ENCODE measurements around the gene C3orf20.

Gene C3orf20

GRCh38 chr3:14819671-14820070 lies 144.7 kb downstream of the C3orf20 start:
- DNase-seq: no peak

DNA sequence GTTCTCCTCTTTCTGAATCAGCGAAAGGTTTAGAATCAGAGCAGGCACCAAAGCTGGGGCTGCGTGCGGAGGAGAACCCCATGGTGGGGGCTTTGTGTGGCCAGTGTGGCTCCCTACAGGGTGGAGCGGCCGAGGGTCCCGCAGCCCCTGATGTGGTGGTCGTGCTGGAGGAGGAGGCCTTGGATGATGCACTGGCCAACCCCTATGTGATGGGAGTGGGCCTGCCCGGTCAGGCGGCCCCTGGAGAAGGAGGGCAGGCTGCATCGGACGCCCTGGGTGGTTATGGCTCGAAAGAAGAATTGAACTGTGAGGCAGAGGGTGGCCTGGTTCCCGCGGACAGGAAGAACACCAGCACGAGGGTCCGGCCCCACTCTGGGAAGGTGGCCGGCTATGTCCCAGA lies 145.2 kb downstream of the C3orf20 start:
- no peak for DNase-seq

GRCh38 chr3:14821151-14821550 lies 146.2 kb downstream of the C3orf20 start:
- DNase-seq: no peak

DNA sequence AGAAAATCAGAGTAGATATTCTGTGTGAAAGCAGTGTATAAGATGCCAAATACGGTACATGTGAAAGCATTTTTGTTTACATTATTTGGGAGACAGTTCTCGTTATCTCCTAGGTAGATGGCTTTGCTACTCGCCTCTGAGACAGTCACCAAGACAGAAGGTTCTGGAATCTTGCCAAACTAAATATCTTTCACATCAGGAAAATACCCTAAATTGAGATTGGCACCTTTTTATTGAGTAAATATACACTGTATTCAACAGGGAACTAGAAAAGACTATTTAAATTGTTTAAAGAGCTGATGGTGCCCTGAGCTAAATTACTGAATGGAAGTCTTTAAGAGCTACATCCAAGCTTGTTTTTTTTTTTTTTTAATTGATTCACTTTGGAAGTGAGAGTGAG lies 147.2 kb downstream of the C3orf20 start:
- DNase-seq: no peak
